ENCODE measurements around the gene B3GNT5. TPM values are rescaled to one million over a fixed set of nuclear protein-coding genes. Genes with fewer than 3 reads are reported as not detected.

Gene B3GNT5
- total and polyA plus RNA-seq, 2 experiments from 2014 or later: 4.9 to 6.4 TPM

- Histone ChIP-seq H3K27me3 (ENCODE audit: insufficient read depth) (no peaks in the 10 kb centered on the region), H3K4me2 (no peak overlapping the region), H4K20me1 (replicated peaks; ENCODE audit: insufficient read depth) (no peaks in the 10 kb centered on the region), H3K27ac (ENCODE audit: low read depth) (no peak overlapping the region), H3K9me2 (ENCODE audit: insufficient read depth) (no peaks in the 10 kb centered on the region; the same call in 1 of the 2 replicates), H2AFZ (no peak overlapping the region), H3K4me1 (ENCODE audit: insufficient read depth) (peaks cover 30% of the 10 kb centered on the region), H3K36me3 (ENCODE audit: insufficient read depth) (no peaks in the 10 kb centered on the region), H3K4me3 (no peak overlapping the region), H3F3A (replicated peaks; ENCODE audit: low read depth) (no peaks in the 10 kb centered on the region), H3K79me2 (replicated peaks; ENCODE audit: insufficient read depth) (0 out of 2 replicates have a peak, but pooled peaks cover 10% of the 10 kb centered on the region)
- ATAC-seq (no peak), DNase-seq (ENCODE audit: low spot score) (no peak)
- no peaks in the 10 kb centered on the region for H3K9me3 Mint-ChIP-seq
- no peak overlapping the region for H3K4me3 Mint-ChIP-seq
- TF ChIP-seq CREB1 (CRISPR knock-in tag; IDR thresholded peaks at IDR 0.05; ENCODE audit: low read depth): no peak
- TF ChIP-seq ZNF331 (CRISPR knock-in tag; IDR thresholded peaks at IDR 0.05; ENCODE audit: low read depth): no peak
- TF ChIP-seq ZNF114 (CRISPR knock-in tag; IDR thresholded peaks at IDR 0.05): no peak
- TF ChIP-seq STAT1 (IDR thresholded peaks at IDR 0.05; ENCODE audit: unreplicated experiment): no peak
- TF ChIP-seq ETS1 (IDR thresholded peaks at IDR 0.05): no peak
- TF ChIP-seq ZNF462 (CRISPR knock-in tag; IDR thresholded peaks at IDR 0.05): no peak
- no peak for TF ChIP-seq POLR2AphosphoS5 (IDR thresholded peaks at IDR 0.05; ENCODE audit: low read depth)
- no peak for TF ChIP-seq NANOG (IDR thresholded peaks at IDR 0.05; ENCODE audit: borderline replicate concordance)
- no peak for TF ChIP-seq EZH2phosphoT487 (IDR thresholded peaks at IDR 0.05; ENCODE audit: unreplicated experiment)
- TF ChIP-seq CTCF (conservative IDR thresholded peaks at IDR 0.05; ENCODE audit: low read depth in 2 of 2): no peak
- TF ChIP-seq EZH2 (IDR thresholded peaks at IDR 0.05; ENCODE audit: low read depth, unreplicated experiment): no peak
- no peak overlapping the region for H3K27ac Mint-ChIP-seq
- H3K27me3 Mint-ChIP-seq (ENCODE audit: insufficient read depth, low read depth, poor library complexity): peaks cover 2% of the 10 kb centered on the region
- peaks cover 6% of the 10 kb centered on the region; the same call in 2 of the 3 replicates for H3K36me3 Mint-ChIP-seq (ENCODE audit: low read depth)
- peaks cover 26% of the 10 kb centered on the region for H3K4me1 Mint-ChIP-seq
These were observed 17.3 kb downstream of the B3GNT5 start for GRCh38 chr3:183270344-183270743.
